ENCODE data around the gene WDR37. TPM values are rescaled to one million over a fixed set of nuclear protein-coding genes. Genes with fewer than 3 reads are reported as not detected.

The WDR37 gene
- polyA plus RNA-seq, 1 of the 3 experiments (the other 2 are of a cell fraction): 11.9 TPM

GRCh38 chr10:1123972-1124371, 67.8 kb downstream of the WDR37 start:
- no peaks in the 10 kb centered on the region for H4K20me1 ChIP-seq (ENCODE audit: insufficient read depth)
- peaks cover 5% of the 10 kb centered on the region; the same call in 1 of the 2 replicates for H3K79me2 ChIP-seq (ENCODE audit: insufficient read depth)
- peaks cover 26 to 79% of the 10 kb centered on the region in 2 experiments for H3K36me3 ChIP-seq (replicated peaks in 1 of 2; ENCODE audit: control insufficient read depth in 1 of 2, insufficient read depth in 2 of 2, low read length in 1 of 2)
- no peak overlapping the region for H3K27ac ChIP-seq (ENCODE audit: low read depth in 2 of 2, low read length in 1 of 2)
- H3F3A ChIP-seq (replicated peaks; ENCODE audit: insufficient read depth): no peaks in the 10 kb centered on the region
- no peak overlapping the region for H3K4me2 ChIP-seq
- no peak overlapping the region for H2AFZ ChIP-seq (ENCODE audit: low read depth)
- H3K4me1 ChIP-seq (ENCODE audit: control insufficient read depth in 1 of 2, insufficient read depth in 2 of 2, low read depth in 1 of 2, low read length in 1 of 2): peaks cover 0 to 17% of the 10 kb centered on the region in 2 experiments; a peak in 2 of 4 replicates
- WGBS (ENCODE audit: low lambda C conversion rate): 97% methylated on average over 12 of the region's 12 CpGs
- no peak for DNase-seq
- no peaks in the 10 kb centered on the region for H3K9me2 ChIP-seq
- POLR2A ChIA-PET: no interaction called here
- no peaks in the 10 kb centered on the region for H3K9me3 ChIP-seq
- CTCF ChIA-PET: no interaction called here
- no peak overlapping the region for H3K9ac ChIP-seq
- H3K27me3 ChIP-seq (ENCODE audit: insufficient read depth): no peaks in the 10 kb centered on the region
- H3K4me3 ChIP-seq (ENCODE audit: low read depth in 2 of 2, low read length in 1 of 2): no peak overlapping the region
- TF ChIP-seq IRF3 (IDR thresholded peaks at IDR 0.05; ENCODE audit: low read depth, low read length) (no peak), MEF2A (IDR thresholded peaks at IDR 0.05; ENCODE audit: borderline replicate concordance, low read depth) (no peak), TEAD4 (IDR thresholded peaks at IDR 0.05; ENCODE audit: borderline replicate concordance, insufficient read depth) (no peak), USF2 (IDR thresholded peaks at IDR 0.05; ENCODE audit: borderline replicate concordance, low read depth, low read length) (no peak), NFIC (IDR thresholded peaks at IDR 0.05; ENCODE audit: borderline replicate concordance) (no peak), FOSL2 (IDR thresholded peaks at IDR 0.05; ENCODE audit: borderline replicate concordance, low read depth) (no peak), POLR2AphosphoS5 (IDR thresholded peaks at IDR 0.05; ENCODE audit: low read depth, low read length) (no peak), CTCF (IDR thresholded peaks at IDR 0.05) (no peak), RCOR1 (IDR thresholded peaks at IDR 0.05; ENCODE audit: low read length) (no peak), REST (IDR thresholded peaks at IDR 0.05; ENCODE audit: low read depth, low read length) (no peak), CHD2 (IDR thresholded peaks at IDR 0.05; ENCODE audit: low read length, partially characterized antibody) (no peak), YY1 (IDR thresholded peaks at IDR 0.05; ENCODE audit: low read depth) (no peak)
